HCT116 (cell line): Measurements from ENCODE around the gene REG1A. TPM values are rescaled to one million over a fixed set of nuclear protein-coding genes. Genes with fewer than 3 reads are reported as not detected.

Source experiments
- ATAC-seq: fragments of 200-7000 bp; cut with Tn5 transposase; 2 replicates; pipeline ENCODE4 v1.9.1; 2020; ENCODE audit warnings: mild to moderate bottlenecking, moderate library complexity
- BruUV-seq: library from RNA; stranded (reverse); fragments of 400-500 nt; replicated peaks from 2 replicates; lab custom pipeline; 2021; lab: Mats Ljungman, UMichigan
- CTCF ChIA-PET: fragments of 300-600 bp; sonication (Branson Sonifier 250); formaldehyde crosslinking; loops from one replicate; lab custom pipeline; 2021; ENCODE audit warnings: antibody characterized with exemption; lab: Charles Lee
- POLR2A ChIA-PET: fragments of 300-600, 350-600 bp; sonication (Branson Sonifier 250); formaldehyde crosslinking; loops from one replicate; lab custom pipeline; 2021; ENCODE audit warnings: antibody characterized with exemption; lab: Charles Lee
- RAD21 ChIA-PET, 2 experiments: fragments of 300-600 bp; sonication (Branson Sonifier 250); formaldehyde crosslinking; loops; one replicate each; lab custom pipeline; 2023; ENCODE audit warnings: low total read pairs in 2 of 2; ENCODE audit not compliant: uncharacterized antibody in 2 of 2, unreplicated experiment in 2 of 2, low non-redundant PET in 1 of 2; lab: Charles Lee
- DNase-seq: peaks from one replicate; pipeline ENCODE4 v3.0.0-alpha.2; 2010; ENCODE audit warnings: low read depth, low spot score
- H2AFZ ChIP-seq: fragments of 200-600 bp; shearing (Covaris generic), sonication (generic); 2 replicates; pipeline ENCODE4 v1.6.1; 2017; ENCODE audit warnings: low read depth, mixed run types, mixed read lengths, antibody characterized with exemption, low read length; ENCODE audit not compliant: poor library complexity, severe bottlenecking
- H3K27ac ChIP-seq: 2 replicates; pipeline ENCODE4 v1.5.1; 2012; ENCODE audit warnings: low read depth, low read length
- H3K27me3 ChIP-seq: fragments of 200-600 bp; sonication (generic); 2 replicates; pipeline ENCODE4 v1.6.1; 2016; ENCODE audit warnings: mixed run types, low read length, mixed read lengths; ENCODE audit not compliant: insufficient read depth
- H3K36me3 ChIP-seq, 2 experiments: fragments of 200-500 bp in 1 of 2; fragments of 200-600 bp in 1 of 2; sonication (Bioruptor generic) in 1 of 2; sonication (generic) in 1 of 2; 2 replicates each; pipeline versions ENCODE4 v1.5.1 to v1.6.1; 2014 to 2016; ENCODE audit warnings: low read length in 2 of 2, inconsistent platforms in 1 of 2, mixed read lengths in 1 of 2, mixed run types in 1 of 2; ENCODE audit not compliant: insufficient read depth in 2 of 2, control insufficient read depth in 1 of 2
- H3K4me1 ChIP-seq, 2 experiments: fragments of 200-600 bp in 1 of 2; sonication (generic) in 1 of 2; 2 replicates each; pipeline versions ENCODE4 v1.5.1 to v1.6.1; 2012 to 2017; ENCODE audit warnings: low read length in 2 of 2, inconsistent platforms in 1 of 2, mild to moderate bottlenecking in 1 of 2, mixed read lengths in 1 of 2, mixed run types in 1 of 2, moderate library complexity in 1 of 2; ENCODE audit not compliant: insufficient read depth in 2 of 2, control insufficient read depth in 1 of 2
- H3K4me2 ChIP-seq: fragments of 200-600 bp; sonication (generic); 2 replicates; pipeline ENCODE4 v1.6.1; 2017; ENCODE audit warnings: mixed run types, low read length, mixed read lengths
- H3K4me3 ChIP-seq, 2 experiments: fragments of 200-600 bp in 1 of 2; sonication (generic) in 1 of 2; replicated peaks in 1 of 2; 2 replicates each; pipeline ENCODE4 v1.5.1; 2011 to 2016; ENCODE audit warnings: low read length in 2 of 2, control low read depth in 1 of 2, low read depth in 1 of 2, mild to moderate bottlenecking in 1 of 2, mixed read lengths in 1 of 2, mixed run types in 1 of 2
- H3K79me2 ChIP-seq: fragments of 200-600 bp; sonication (generic); 2 replicates; pipeline ENCODE4 v1.6.1; 2017; ENCODE audit warnings: mild to moderate bottlenecking, mixed run types, low read length, moderate library complexity, mixed read lengths; ENCODE audit not compliant: insufficient read depth
- H3K9ac ChIP-seq: fragments of 200-600 bp; sonication (generic); 2 replicates; pipeline ENCODE4 v1.6.1; 2016; ENCODE audit warnings: low read length, mixed read lengths
- H3K9me2 ChIP-seq: fragments of 200-600 bp; sonication (generic), shearing (Covaris generic); 2 replicates; pipeline ENCODE4 v1.6.1; 2017; ENCODE audit warnings: mixed run types, mild to moderate bottlenecking, moderate library complexity; ENCODE audit not compliant: insufficient read depth
- H3K9me3 ChIP-seq, 2 experiments: fragments of 200-500 bp in 1 of 2; fragments of 200-600 bp in 1 of 2; sonication (Bioruptor generic) in 1 of 2; sonication (generic) in 1 of 2; 2 replicates each; pipeline ENCODE4 v1.6.1; 2014 to 2017; ENCODE audit warnings: low read length in 2 of 2, mixed read lengths in 2 of 2, inconsistent platforms in 1 of 2, low read depth in 1 of 2, mild to moderate bottlenecking in 1 of 2, mixed run types in 1 of 2, moderate library complexity in 1 of 2; ENCODE audit not compliant: control insufficient read depth in 1 of 2, insufficient read depth in 1 of 2
- H4K20me1 ChIP-seq: fragments of 200-600 bp; sonication (generic), shearing (Covaris generic); 2 replicates; pipeline ENCODE4 v1.6.1; 2017; ENCODE audit warnings: mixed run types, mild to moderate bottlenecking, moderate library complexity; ENCODE audit not compliant: insufficient read depth
- ATF3 ChIP-seq: IDR thresholded peaks from 2 replicates; pipeline ENCODE4 v1.6.1; 2012
- CBX3 ChIP-seq: IDR thresholded peaks from 2 replicates; pipeline ENCODE4 v1.6.1; 2012; ENCODE audit warnings: low read depth
- CTCF ChIP-seq, 3 experiments: fragments of 200-600 bp in 1 of 3; sonication (generic) in 1 of 3; IDR thresholded peaks in 2 of 3; conservative IDR thresholded peaks in 1 of 3; 2 replicates each; pipeline ENCODE4 v1.5.1; 2012 to 2017; ENCODE audit warnings: low read depth in 2 of 3, low read length in 2 of 3, antibody characterized with exemption in 1 of 3, borderline replicate concordance in 1 of 3, control low read depth in 1 of 3, mild to moderate bottlenecking in 1 of 3, mixed read lengths in 1 of 3, mixed run types in 1 of 3, moderate library complexity in 1 of 3; ENCODE audit not compliant: insufficient read depth in 1 of 3
- EGR1 ChIP-seq: IDR thresholded peaks from 2 replicates; pipeline ENCODE4 v1.6.1; 2012; ENCODE audit warnings: low read depth
- ELF1 ChIP-seq: IDR thresholded peaks from 2 replicates; pipeline ENCODE4 v1.6.1; 2012; ENCODE audit warnings: low read depth, borderline replicate concordance
- EZH2 ChIP-seq: fragments of 200-600 bp; sonication (generic); IDR thresholded peaks from 2 replicates; pipeline ENCODE4 v1.6.1; 2017; ENCODE audit warnings: antibody characterized with exemption, mixed run types
- EZH2phosphoT487 ChIP-seq: fragments of 200-600 bp; IDR thresholded peaks from 2 replicates; pipeline ENCODE4 v1.6.1; 2018; ENCODE audit warnings: antibody characterized with exemption, borderline replicate concordance
- FOSL1 ChIP-seq: IDR thresholded peaks from 2 replicates; pipeline ENCODE4 v1.6.1; 2012; ENCODE audit warnings: low read depth
- JUND ChIP-seq: IDR thresholded peaks from 2 replicates; pipeline ENCODE4 v1.6.1; 2012
- POLR2AphosphoS5 ChIP-seq: IDR thresholded peaks from 2 replicates; pipeline ENCODE4 v1.6.1; 2011; ENCODE audit warnings: mild to moderate bottlenecking, low read depth, low read length, moderate library complexity
- RAD21 ChIP-seq: IDR thresholded peaks from 2 replicates; pipeline ENCODE4 v1.6.1; 2012; ENCODE audit warnings: low read depth, mild to moderate bottlenecking
- REST ChIP-seq: IDR thresholded peaks from 2 replicates; pipeline ENCODE4 v1.6.1; 2012; ENCODE audit warnings: low read depth
- SP1 ChIP-seq: IDR thresholded peaks from 2 replicates; pipeline ENCODE4 v1.6.1; 2012; ENCODE audit warnings: low read depth
- SRF ChIP-seq: IDR thresholded peaks from 2 replicates; pipeline ENCODE4 v1.6.1; 2012; ENCODE audit warnings: low read depth
- YY1 ChIP-seq: IDR thresholded peaks from 2 replicates; pipeline ENCODE4 v1.6.1; 2011; ENCODE audit warnings: low read length, low read depth, moderate library complexity, mild to moderate bottlenecking; ENCODE audit not compliant: insufficient replicate concordance; ENCODE audit errors: extremely low read depth
- ZNF274 ChIP-seq: fragments of 200-500 bp; sonication (Bioruptor generic); IDR thresholded peaks from 2 replicates; pipeline ENCODE4 v1.6.1; 2014; ENCODE audit warnings: mild to moderate bottlenecking, low read depth, low read length, inconsistent platforms
- intact Hi-C: fragments of 100-400 bp; cut with micrococcal nuclease; formaldehyde crosslinking; loops from 2 replicates; pipeline ENCODE4 v1.10.0; 2022
- total RNA-seq: library from RNA; stranded (reverse); gene quantifications from one replicate; pipeline ENCODE4 v1.2.1, GENCODE V29; 2021; ENCODE audit not compliant: unreplicated experiment

Gene REG1A
- total RNA-seq, 1 experiment from 2014 or later: 5.2 TPM

DNA sequence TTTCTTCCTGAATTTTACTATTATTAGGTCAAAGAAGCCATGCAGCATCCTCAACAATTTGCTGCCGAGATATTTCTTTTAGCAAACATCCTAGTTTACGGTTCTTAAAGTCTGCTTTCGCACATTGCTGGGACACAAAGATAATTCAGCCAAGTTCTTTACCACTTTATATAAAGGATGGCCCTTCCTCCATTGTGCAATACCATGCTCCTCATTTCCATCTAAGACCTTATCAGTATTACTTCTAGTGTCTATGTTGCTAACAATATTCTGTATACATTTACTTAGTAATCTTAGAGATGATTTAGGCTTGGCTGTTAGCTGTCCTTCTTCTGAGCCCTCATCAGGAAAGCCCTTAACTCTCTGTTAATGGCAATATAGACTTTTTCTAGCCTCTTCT lies 8.0 kb upstream of the REG1A start:
- intact Hi-C loops: no loop called here
- ChIA-PET POLR2A (no interaction called here), RAD21 (no interaction called here), CTCF (no interaction called here)
- H2AFZ ChIP-seq: no peak overlapping the region
- no peak overlapping the region for H3K4me2 ChIP-seq
- no TSS peak for BruUV-seq
- no peaks in the 10 kb centered on the region for H4K20me1 ChIP-seq
- no peaks in the 10 kb centered on the region for H3K9me2 ChIP-seq
- no peaks in the 10 kb centered on the region for H3K36me3 ChIP-seq
- no peak overlapping the region for H3K9ac ChIP-seq
- no peak overlapping the region for H3K27ac ChIP-seq
- H3K4me1 ChIP-seq: no peaks in the 10 kb centered on the region
- DNase-seq: no peak
- no peak overlapping the region for H3K4me3 ChIP-seq
- no peak for ATAC-seq
- H3K79me2 ChIP-seq: no peaks in the 10 kb centered on the region
- H3K27me3 ChIP-seq: no peaks in the 10 kb centered on the region
- TF ChIP-seq FOSL1 (no peak), ATF3 (no peak), CTCF (IDR thresholded peaks at IDR 0.05 in 2 of 3, conservative IDR thresholded peaks at IDR 0.05 in 1 of 3; ENCODE audit: borderline replicate concordance in 1 of 3, insufficient read depth in 1 of 3, low read depth in 2 of 3, low read length in 2 of 3) (no peak), SRF (no peak), ZNF274 (no peak)
- TF ChIP-seq, all 23 proteins: peak for 0
- H3K9me3 ChIP-seq: peaks cover 15 to 16% of the 10 kb centered on the region in 2 experiments; a peak in 2 of 4 replicates

DNA sequence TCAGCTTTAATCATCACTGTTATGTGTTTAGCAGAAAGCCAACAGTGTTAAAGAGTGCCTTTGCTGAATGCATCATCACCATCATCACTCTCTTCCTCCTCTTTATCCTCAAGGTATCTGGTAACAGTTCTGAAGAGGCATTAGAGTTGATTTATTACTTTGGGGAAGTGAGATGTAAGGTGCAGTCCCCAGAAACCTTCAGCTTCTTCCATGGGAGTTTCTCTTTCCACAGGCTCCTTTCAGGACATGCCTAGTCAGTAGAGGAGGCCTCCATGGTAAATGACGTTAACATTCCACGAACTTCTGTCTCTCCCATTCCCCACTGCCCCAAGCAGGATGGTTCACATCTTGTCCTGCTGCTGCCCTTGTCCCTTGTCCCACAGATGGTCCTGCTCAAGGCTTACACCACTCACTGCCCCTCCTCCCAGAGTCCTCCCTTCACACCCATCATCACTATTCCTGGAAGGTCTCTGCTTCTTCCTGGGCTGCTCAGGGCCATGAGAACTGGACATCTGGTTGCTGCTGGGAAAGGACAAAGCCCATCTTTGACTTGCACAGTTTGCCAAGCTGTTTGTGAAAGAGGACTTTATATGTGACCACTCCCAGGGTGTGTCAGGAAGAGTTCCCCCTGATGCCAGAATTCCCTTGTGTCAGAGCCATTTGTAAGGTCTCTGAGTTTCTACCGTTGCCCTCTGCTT lies 5.3 kb upstream of the REG1A start:
- POLR2A ChIA-PET: no interaction called here
- intact Hi-C loops: no loop called here
- TF ChIP-seq SP1 (no peak), EZH2phosphoT487 (no peak), ELF1 (no peak), JUND (no peak), CBX3 (no peak), POLR2AphosphoS5 (no peak), YY1 (no peak), RAD21 (no peak), EZH2 (no peak), REST (no peak), FOSL1 (no peak), EGR1 (no peak)
- CTCF ChIA-PET: no interaction called here
- Histone ChIP-seq H3K9ac (no peak overlapping the region), H3K36me3 (no peaks in the 10 kb centered on the region), H3K27me3 (no peaks in the 10 kb centered on the region), H3K4me3 (no peak overlapping the region), H3K27ac (no peak overlapping the region), H4K20me1 (no peaks in the 10 kb centered on the region), H3K9me3 (peaks cover 15 to 16% of the 10 kb centered on the region in 2 experiments; a peak in 2 of 4 replicates), H3K79me2 (no peaks in the 10 kb centered on the region), H3K9me2 (no peaks in the 10 kb centered on the region), H3K4me2 (no peak overlapping the region), H2AFZ (no peak overlapping the region), H3K4me1 (no peaks in the 10 kb centered on the region)
- no peak for ATAC-seq
- DNase-seq: no peak
- BruUV-seq: no TSS peak
- RAD21 ChIA-PET: no interaction called here
